Heart left ventricle (tissue), 16 donors: ENCODE data around the gene ZNF691. TPM values are rescaled to one million over a fixed set of nuclear protein-coding genes. Genes with fewer than 3 reads are reported as not detected.
"Not testable (repeated sequence)": the region's sequence is repeated elsewhere in the genome, so short reads cannot be mapped to it uniquely, and the experiment has no call there.

Experiments used
- ATAC-seq, 4 donors: fragments of 200-7000 bp; cut with Tn5 transposase; one replicate each; pipeline ENCODE4 v1.9.1; 2020 to 2022; ENCODE audit warnings: moderate library complexity in 4 of 4, mild to moderate bottlenecking in 3 of 4, moderate number of reproducible peaks in 1 of 4
- DNase-seq, 5 donors: peaks; one replicate each; pipeline ENCODE4 v3.0.0-alpha.2; 2020
- H3K27ac ChIP-seq, 12 donors: fragments of 200-600 bp; sonication (generic) in 4 of 12; one replicate each; pipeline versions ENCODE4 v1.5.0 to v1.8.0; 2016 to 2022; ENCODE audit warnings: mild to moderate bottlenecking in 2 of 12
- H3K27me3 ChIP-seq, 9 donors: fragments of 200-600 bp; sonication (generic) in 2 of 9; one replicate each; pipeline versions ENCODE4 v1.5.1 to v1.8.0; 2016 to 2022; ENCODE audit warnings: mild to moderate bottlenecking in 3 of 9
- H3K36me3 ChIP-seq, 9 donors: fragments of 200-600 bp; sonication (generic) in 2 of 9; one replicate each; pipeline versions ENCODE4 v1.5.0 to v1.8.0; 2018 to 2022; ENCODE audit warnings: mild to moderate bottlenecking in 2 of 9
- H3K4me1 ChIP-seq, 12 donors: fragments of 200-600 bp; sonication (generic) in 4 of 12; one replicate each; pipeline versions ENCODE4 v1.5.0 to v1.8.0; 2016 to 2022; ENCODE audit warnings: mild to moderate bottlenecking in 3 of 12
- H3K4me3 ChIP-seq, 12 donors: fragments of 200-600 bp; sonication (generic) in 4 of 12; one replicate each; pipeline versions ENCODE4 v1.5.0 to v1.8.0; 2017 to 2022; ENCODE audit warnings: mild to moderate bottlenecking in 9 of 12, moderate library complexity in 4 of 12
- H3K9me3 ChIP-seq, 12 donors: fragments of 200-600 bp; sonication (generic) in 4 of 12; one replicate each; pipeline versions ENCODE4 v1.5.0 to v1.8.0; 2016 to 2022; ENCODE audit warnings: mild to moderate bottlenecking in 1 of 12
- POLR2A ChIP-seq, 2 donors: fragments of 450-650 bp; IDR thresholded peaks; one replicate each; pipeline ENCODE4 v1.6.1; 2017; ENCODE audit warnings: antibody characterized with exemption in 2 of 2, mild to moderate bottlenecking in 2 of 2, moderate library complexity in 2 of 2
- WGBS, 4 donors: extraction: QIAGEN DNeasy Blood & Tissue Kit in 2 of 4; methylation state at CpG; one replicate each; pipeline versions ENCODE4 v1.1.5 to v1.1.7; 2013 to 2018; 5-methylcytosine and 5-hydroxymethylcytosine counted together
- intact Hi-C, 10 donors: fragments of 100-400 bp; cut with DNase I; formaldehyde crosslinking; loops; one replicate each; pipeline versions ENCODE4 v1.11.1 to v1.14.2; 2022
- polyA plus RNA-seq, 2 donors: library from polyadenylated mRNA; stranded (reverse); fragments of 200-250 nt; gene quantifications; one replicate each; pipeline ENCODE4 v1.2.3, GENCODE V29; 2013
- total RNA-seq, 9 donors: library from RNA; depleted of rRNA in 2 of 9; stranded (reverse); fragments of >200 nt in 2 of 9; fragmentation: NEBNext Ultra II Directional in 3 of 9; extraction: Animal tissue kit (Norgen Biotek cat#: 25700) in 3 of 9; gene quantifications; one replicate each; pipeline versions ENCODE4 v1.1.0 to v1.2.4, GENCODE V29; 2016 to 2023
- TF ChIP-seq, protein P1 (sequence below), 12 donors: fragments of 200-600 bp; sonication (generic) in 4 of 12; IDR thresholded peaks; one replicate each; pipeline versions ENCODE4 v1.5.0 to v1.8.0; 2018 to 2022; ENCODE audit warnings: antibody characterized with exemption in 12 of 12, mild to moderate bottlenecking in 5 of 12
- donor health status: ischemic (EF 13 %, LVEDD 7.1; RV severe dilation, severe dysfunction).
- donor health status: healthy with polysubstance abuse.
- donor health status: DM: no; HTN: yes; CAD: no.
- donor health status: DM: no; HTN: no; CAD: no.
- donor health status: ischemic (EF 25% LVEDD 6.9; RV normal size, moderate dysfunction).
- donor health status: ischemic (EF 25% LVEDD 5.7; RV mildly dilated, moderate dysfunction).
- donor health status: healthy.
- donor health status: DM: yes; HTN: yes; CAD: no.
- donor health status: ischemic (EF 35%, LVEDD 5.7; RV mildly dilated, moderate dysfunction).
- donor health status: nonischemic (EF 11% LVEDD 7.7; RV severe dilation, severe dysfunction).
- donor health status: DM: yes; HTN: yes; CAD: no.
- donor health status: PGD.
- donor health status: ischemic (EF 29% LVEDD 5.4; RV normal size, mild dysfunction).
- donor health status: nonischemic (EF 23%, LVEDD 6.1; RV moderate dilation, normal function).

The ZNF691 gene
- total and polyA plus RNA-seq, 11 donors, result 4.9 to 11.6 (median 8.0) TPM

DNA sequence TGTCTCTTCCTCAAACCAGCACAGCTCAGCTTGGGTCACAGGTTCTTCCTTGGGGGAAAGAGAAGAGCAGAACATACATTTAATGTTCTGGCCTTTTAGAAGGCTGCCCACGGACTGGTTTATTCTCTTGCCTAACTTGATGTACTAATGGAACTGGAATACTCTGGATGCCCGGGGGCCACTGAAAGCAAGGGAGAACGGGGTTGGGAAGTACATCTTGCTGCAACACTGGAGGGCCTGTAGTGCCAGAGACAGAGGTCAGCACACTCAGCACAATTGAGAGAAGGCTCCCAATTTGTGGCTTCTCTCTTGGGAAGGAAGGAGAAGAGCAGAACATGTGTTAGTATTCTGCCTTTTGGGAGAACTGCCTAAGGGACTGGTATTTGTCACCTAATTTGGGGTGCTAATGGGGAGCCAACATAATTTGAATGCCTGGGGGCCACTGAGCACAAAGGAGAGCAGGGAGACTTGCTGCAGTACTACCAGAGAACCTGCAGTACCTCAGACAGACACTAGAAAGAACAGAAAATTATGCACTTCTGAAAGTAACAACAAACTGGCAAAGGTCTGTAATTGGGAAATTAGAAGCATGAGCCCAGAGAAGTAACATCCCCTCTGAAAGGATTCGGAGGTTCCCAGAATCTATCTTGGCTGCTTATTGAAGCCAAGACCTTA, 14.1 kb downstream of the ZNF691 start:
- Histone ChIP-seq H3K9me3 (peaks cover 0 to 8% (median 0%) of the 10 kb centered on the region in 12 donors), H3K27ac (no peak overlapping the region), H3K4me3 (no peak overlapping the region), H3K36me3 (no peaks in the 10 kb centered on the region), H3K4me1 (no peaks in the 10 kb centered on the region), H3K27me3 (peaks cover 0 to 10% (median 0%) of the 10 kb centered on the region in 9 donors)
- ATAC-seq (no peak), DNase-seq (no peak)
- no peak for TF ChIP-seq POLR2A (IDR thresholded peaks at IDR 0.05)
- TF ChIP-seq, protein P1, sequence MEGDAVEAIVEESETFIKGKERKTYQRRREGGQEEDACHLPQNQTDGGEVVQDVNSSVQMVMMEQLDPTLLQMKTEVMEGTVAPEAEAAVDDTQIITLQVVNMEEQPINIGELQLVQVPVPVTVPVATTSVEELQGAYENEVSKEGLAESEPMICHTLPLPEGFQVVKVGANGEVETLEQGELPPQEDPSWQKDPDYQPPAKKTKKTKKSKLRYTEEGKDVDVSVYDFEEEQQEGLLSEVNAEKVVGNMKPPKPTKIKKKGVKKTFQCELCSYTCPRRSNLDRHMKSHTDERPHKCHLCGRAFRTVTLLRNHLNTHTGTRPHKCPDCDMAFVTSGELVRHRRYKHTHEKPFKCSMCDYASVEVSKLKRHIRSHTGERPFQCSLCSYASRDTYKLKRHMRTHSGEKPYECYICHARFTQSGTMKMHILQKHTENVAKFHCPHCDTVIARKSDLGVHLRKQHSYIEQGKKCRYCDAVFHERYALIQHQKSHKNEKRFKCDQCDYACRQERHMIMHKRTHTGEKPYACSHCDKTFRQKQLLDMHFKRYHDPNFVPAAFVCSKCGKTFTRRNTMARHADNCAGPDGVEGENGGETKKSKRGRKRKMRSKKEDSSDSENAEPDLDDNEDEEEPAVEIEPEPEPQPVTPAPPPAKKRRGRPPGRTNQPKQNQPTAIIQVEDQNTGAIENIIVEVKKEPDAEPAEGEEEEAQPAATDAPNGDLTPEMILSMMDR (IDR thresholded peaks at IDR 0.05), result peak in 2 of 12 donors; percentile 9 to 13
- WGBS, 4 donors, result 63 to 88% (median 76%) methylated on average over 4 of the region's 4 CpGs
- intact Hi-C loops, result no loop called here

GRCh38 chr1:42861014-42861399, 14.6 kb downstream of the ZNF691 start:
- H3K4me1 ChIP-seq, result no peaks in the 10 kb centered on the region
- no peak for TF ChIP-seq POLR2A (IDR thresholded peaks at IDR 0.05)
- TF ChIP-seq, protein P1 (IDR thresholded peaks at IDR 0.05), result no peak
- ATAC-seq, result no peak
- H3K36me3 ChIP-seq, result no peaks in the 10 kb centered on the region
- peaks cover 0 to 8% (median 0%) of the 10 kb centered on the region in 12 donors for H3K9me3 ChIP-seq
- no peak for DNase-seq
- intact Hi-C loops, result no loop called here
- no peak overlapping the region for H3K27ac ChIP-seq
- peaks cover 0 to 10% (median 0%) of the 10 kb centered on the region in 9 donors for H3K27me3 ChIP-seq
- H3K4me3 ChIP-seq, result no peak overlapping the region

DNA sequence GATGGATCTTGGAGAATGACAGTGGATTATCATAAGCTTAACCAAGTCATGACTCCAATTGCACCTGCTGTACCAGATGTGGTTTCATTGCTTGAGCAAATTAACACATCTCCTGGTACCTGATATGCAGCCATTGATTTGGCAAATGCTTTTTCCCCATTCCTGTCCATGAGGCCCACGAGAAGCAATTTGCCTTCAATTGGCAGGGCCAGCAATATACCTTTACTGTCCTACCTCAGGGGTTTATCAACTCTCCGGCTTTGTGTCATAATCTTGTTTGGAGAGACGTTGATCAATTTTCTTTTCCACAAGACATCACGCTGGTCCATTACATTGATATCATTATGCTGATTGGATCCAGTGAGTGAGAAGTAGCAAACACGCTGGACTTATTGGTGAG, 20.1 kb downstream of the ZNF691 start:
- H3K27me3 ChIP-seq, result peaks cover 0 to 10% (median 0%) of the 10 kb centered on the region in 9 donors
- intact Hi-C loops, result no loop called here
- no peaks in the 10 kb centered on the region for H3K36me3 ChIP-seq
- no peaks in the 10 kb centered on the region for H3K4me1 ChIP-seq
- ATAC-seq (no peak), DNase-seq (no peak)
- no peaks in the 10 kb centered on the region for H3K9me3 ChIP-seq
- H3K4me3 ChIP-seq, result no peak overlapping the region
- 82 to 88% (median 85%) methylated on average over 5 of the region's 5 CpGs for WGBS, 4 donors
- TF ChIP-seq POLR2A (IDR thresholded peaks at IDR 0.05), result no peak
- TF ChIP-seq, protein P1 (IDR thresholded peaks at IDR 0.05), result no peak
- H3K27ac ChIP-seq, result no peak overlapping the region

- ATAC-seq, H3K4me3 ChIP-seq, H3K36me3 ChIP-seq, H3K4me1 ChIP-seq, H3K27ac ChIP-seq, H3K27me3 ChIP-seq, intact Hi-C loops, DNase-seq: not testable (repeated sequence)
- WGBS, 4 donors, result 84 to 92% (median 90%) methylated on average over 3 to 4 of the region's 4 CpGs
- peaks cover 0 to 10% (median 2%) of the 10 kb centered on the region in 12 donors for H3K9me3 ChIP-seq
Observed at GRCh38 chr1:42868466-42868865, 22.1 kb downstream of the ZNF691 start.

- H3K4me1 ChIP-seq, ATAC-seq: not testable (repeated sequence)
Observed at GRCh38 chr1:42869254-42869653, 22.8 kb downstream of the ZNF691 start.

GRCh38 chr1:42869751-42870150, 23.3 kb downstream of the ZNF691 start:
- H3K27me3 ChIP-seq, DNase-seq, H3K4me3 ChIP-seq, intact Hi-C loops, ATAC-seq, H3K36me3 ChIP-seq, H3K4me1 ChIP-seq, H3K27ac ChIP-seq: not testable (repeated sequence)
- H3K9me3 ChIP-seq, result peaks cover 0 to 16% (median 2%) of the 10 kb centered on the region in 12 donors
- WGBS, 4 donors, result 71 to 83% (median 74%) methylated on average over 2 of the region's 2 CpGs

More at GRCh38 chr1:42869254-42869653, 22.8 kb downstream of the ZNF691 start:
- H3K36me3 ChIP-seq, H3K27me3 ChIP-seq, DNase-seq, intact Hi-C loops, H3K27ac ChIP-seq, H3K4me3 ChIP-seq: not testable (repeated sequence)
- H3K9me3 ChIP-seq, result peaks cover 0 to 16% (median 2%) of the 10 kb centered on the region in 12 donors
- WGBS, 4 donors, result 63 to 76% (median 70%) methylated on average over 2 of the region's 2 CpGs

DNA sequence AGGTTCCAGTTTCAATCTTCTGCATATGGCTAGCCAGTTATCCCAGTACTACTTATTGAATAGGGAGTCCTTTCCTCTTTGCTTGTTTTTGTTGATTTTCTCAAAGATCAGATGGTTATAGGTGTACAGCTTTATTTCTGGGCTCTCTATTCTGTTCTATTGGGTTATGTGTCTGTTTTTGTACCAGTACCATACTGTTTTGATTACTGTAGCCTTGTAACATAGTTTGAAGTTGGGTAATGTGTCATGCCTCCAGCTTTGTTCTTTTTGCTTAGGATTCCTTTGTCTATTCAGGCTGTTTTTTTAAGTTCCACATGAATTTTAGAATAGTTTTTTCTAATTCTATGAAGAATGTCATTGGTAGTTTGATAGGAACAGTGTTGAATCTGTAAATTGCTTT, 26.7 kb downstream of the ZNF691 start:
- intact Hi-C loops, result not testable (repeated sequence)

More for the DNA sequence above, 26.7 kb downstream of the ZNF691 start:
- DNase-seq, H3K4me3 ChIP-seq, H3K27ac ChIP-seq, H3K4me1 ChIP-seq, H3K27me3 ChIP-seq, ATAC-seq, H3K36me3 ChIP-seq: not testable (repeated sequence)
- peaks cover 0 to 16% (median 2%) of the 10 kb centered on the region in 12 donors for H3K9me3 ChIP-seq
